Ammon's horn (tissue), 1 donor: Measurements from ENCODE around the gene SERTAD1.

Experiments
- DNase-seq: peaks from one replicate; pipeline ENCODE4 v3.0.0-alpha.2; 2016; ENCODE audit warnings: low spot score

SERTAD1 gene

GRCh38 chr19:40376286-40376862, 49.4 kb downstream of the SERTAD1 start:
- DNase-seq: no peak

DNA sequence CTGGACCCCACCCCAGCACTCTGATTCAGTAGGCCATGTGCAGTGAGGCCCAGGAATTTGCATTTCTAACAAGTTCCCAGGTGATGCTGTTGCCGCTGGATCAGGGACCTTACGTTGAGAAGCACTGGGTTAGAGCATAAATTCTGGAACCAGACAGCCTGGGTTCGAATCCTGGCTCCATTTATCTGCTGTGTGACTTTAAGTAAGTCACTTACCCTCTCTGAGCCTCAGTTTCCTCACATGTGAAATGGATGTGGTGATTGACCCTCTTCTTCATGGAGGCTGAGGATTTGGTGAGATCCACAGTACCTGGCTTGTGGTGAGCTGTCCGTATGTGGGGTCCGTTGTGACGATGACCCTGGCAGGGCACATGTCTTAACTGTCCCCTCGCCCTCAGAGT, 51.7 kb downstream of the SERTAD1 start:
- DNase-seq: no peak

GRCh38 chr19:40371802-40372122, 54.0 kb downstream of the SERTAD1 start:
- DNase-seq: no peak
